ENCODE results near the gene PEDS1. TPM values are rescaled to one million over a fixed set of nuclear protein-coding genes. Genes with fewer than 3 reads are reported as not detected.

PEDS1 gene
- total and polyA plus RNA-seq, 2 of the 13 experiments (the other 11 are each of a cell fraction or from before 2014, with no cell fraction given): 30.5 to 93.9 TPM

DNA sequence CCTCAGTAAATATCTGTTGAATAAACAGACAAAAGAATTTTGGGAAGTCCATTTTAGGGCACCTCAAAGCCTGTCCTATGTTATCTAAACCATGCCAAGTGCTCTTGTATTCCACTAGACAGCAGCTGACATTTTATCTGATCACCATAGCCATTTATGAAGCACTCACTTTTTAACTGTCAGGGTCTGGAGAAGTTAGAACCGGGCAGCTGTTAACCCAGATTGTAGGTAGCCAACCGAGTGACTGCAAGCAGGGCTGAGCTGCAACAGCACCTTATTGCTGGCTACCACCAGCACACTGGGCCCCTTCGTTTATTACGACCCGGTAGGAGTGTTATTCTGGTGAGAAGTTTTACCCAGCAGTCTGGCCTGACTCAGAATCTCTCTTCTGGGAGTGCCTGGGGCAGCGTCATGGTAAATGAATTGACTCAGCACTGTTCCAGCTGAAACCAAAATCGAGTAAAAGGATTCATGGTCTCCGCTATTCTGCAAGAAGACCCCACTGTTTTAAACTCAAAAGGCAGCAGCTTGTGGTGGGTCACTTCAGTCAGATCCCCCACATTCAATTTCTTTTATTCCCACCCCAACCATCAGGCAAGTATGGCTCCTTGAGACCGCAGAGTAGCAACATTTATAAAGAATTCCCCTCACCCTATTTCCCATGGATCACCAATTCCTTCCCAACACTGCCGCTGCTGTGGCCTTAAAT, 42.2 kb downstream of the PEDS1 start (continued):
- TF ChIP-seq, protein P1, sequence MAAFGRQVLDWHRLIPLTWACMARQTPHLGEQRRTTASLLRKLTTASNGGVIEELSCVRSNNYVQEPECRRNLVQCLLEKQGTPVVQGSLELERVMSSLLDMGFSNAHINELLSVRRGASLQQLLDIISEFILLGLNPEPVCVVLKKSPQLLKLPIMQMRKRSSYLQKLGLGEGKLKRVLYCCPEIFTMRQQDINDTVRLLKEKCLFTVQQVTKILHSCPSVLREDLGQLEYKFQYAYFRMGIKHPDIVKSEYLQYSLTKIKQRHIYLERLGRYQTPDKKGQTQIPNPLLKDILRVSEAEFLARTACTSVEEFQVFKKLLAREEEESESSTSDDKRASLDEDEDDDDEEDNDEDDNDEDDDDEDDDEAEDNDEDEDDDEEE (CRISPR knock-in tag; IDR thresholded peaks at IDR 0.05): peak; percentile 7; the same call in 1 of the 2 replicates
- TF ChIP-seq RAD21 (CRISPR knock-in tag; IDR thresholded peaks at IDR 0.05) (no peak), ATF1 (CRISPR knock-in tag; IDR thresholded peaks at IDR 0.05) (no peak), MAFK (conservative IDR thresholded peaks at IDR 0.05 in 1 of 2, IDR thresholded peaks at IDR 0.05 in 1 of 2; ENCODE audit: low read length in 2 of 2) (peak; percentile 8 to 31; a peak in 2 of 4 replicates), ATF7-NPFF (CRISPR knock-in tag; IDR thresholded peaks at IDR 0.05; ENCODE audit: low read depth) (0 out of 2 replicates have a peak, but pooled peaks have one; percentile 39), ZNF337 (CRISPR knock-in tag; IDR thresholded peaks at IDR 0.05; ENCODE audit: borderline replicate concordance, low read depth) (peak; percentile 11; the same call in 1 of the 2 replicates), ZNF552 (CRISPR knock-in tag; IDR thresholded peaks at IDR 0.05; ENCODE audit: borderline replicate concordance) (no peak), ZNF234 (CRISPR knock-in tag; conservative IDR thresholded peaks at IDR 0.05) (0 out of 2 replicates have a peak, but pooled peaks have one; percentile 65), YEATS4 (CRISPR knock-in tag; IDR thresholded peaks at IDR 0.05; ENCODE audit: borderline replicate concordance) (no peak), ZNF75D (CRISPR knock-in tag; IDR thresholded peaks at IDR 0.05; ENCODE audit: borderline replicate concordance) (no peak), TP53 (CRISPR knock-in tag; conservative IDR thresholded peaks at IDR 0.05) (0 out of 2 replicates have a peak, but pooled peaks have one; percentile 51), ZNF333 (CRISPR knock-in tag; IDR thresholded peaks at IDR 0.05; ENCODE audit: borderline replicate concordance) (no peak), YY1 (IDR thresholded peaks at IDR 0.05; ENCODE audit: insufficient read depth, insufficient replicate concordance, low read depth, low read length) (no peak), KDM4B (CRISPR knock-in tag; IDR thresholded peaks at IDR 0.05) (no peak), THYN1 (CRISPR knock-in tag; IDR thresholded peaks at IDR 0.05; ENCODE audit: borderline replicate concordance, low read depth) (0 out of 2 replicates have a peak, but pooled peaks have one; percentile 30), ZNF282 (IDR thresholded peaks at IDR 0.05; ENCODE audit: partially characterized antibody) (no peak), RBM39 (IDR thresholded peaks at IDR 0.05; ENCODE audit: low read depth, low read length, poor library complexity, severe bottlenecking) (no peak), ZKSCAN5 (CRISPR knock-in tag; IDR thresholded peaks at IDR 0.05) (no peak), ZC3H13 (CRISPR knock-in tag; IDR thresholded peaks at IDR 0.05) (no peak)
- TF ChIP-seq, protein P2, sequence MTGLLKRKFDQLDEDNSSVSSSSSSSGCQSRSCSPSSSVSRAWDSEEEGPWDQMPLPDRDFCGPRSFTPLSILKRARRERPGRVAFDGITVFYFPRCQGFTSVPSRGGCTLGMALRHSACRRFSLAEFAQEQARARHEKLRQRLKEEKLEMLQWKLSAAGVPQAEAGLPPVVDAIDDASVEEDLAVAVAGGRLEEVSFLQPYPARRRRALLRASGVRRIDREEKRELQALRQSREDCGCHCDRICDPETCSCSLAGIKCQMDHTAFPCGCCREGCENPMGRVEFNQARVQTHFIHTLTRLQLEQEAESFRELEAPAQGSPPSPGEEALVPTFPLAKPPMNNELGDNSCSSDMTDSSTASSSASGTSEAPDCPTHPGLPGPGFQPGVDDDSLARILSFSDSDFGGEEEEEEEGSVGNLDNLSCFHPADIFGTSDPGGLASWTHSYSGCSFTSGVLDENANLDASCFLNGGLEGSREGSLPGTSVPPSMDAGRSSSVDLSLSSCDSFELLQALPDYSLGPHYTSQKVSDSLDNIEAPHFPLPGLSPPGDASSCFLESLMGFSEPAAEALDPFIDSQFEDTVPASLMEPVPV (CRISPR knock-in tag; IDR thresholded peaks at IDR 0.05): peak; percentile 70; the same call in 1 of the 2 replicates
- TF ChIP-seq, protein P3, sequence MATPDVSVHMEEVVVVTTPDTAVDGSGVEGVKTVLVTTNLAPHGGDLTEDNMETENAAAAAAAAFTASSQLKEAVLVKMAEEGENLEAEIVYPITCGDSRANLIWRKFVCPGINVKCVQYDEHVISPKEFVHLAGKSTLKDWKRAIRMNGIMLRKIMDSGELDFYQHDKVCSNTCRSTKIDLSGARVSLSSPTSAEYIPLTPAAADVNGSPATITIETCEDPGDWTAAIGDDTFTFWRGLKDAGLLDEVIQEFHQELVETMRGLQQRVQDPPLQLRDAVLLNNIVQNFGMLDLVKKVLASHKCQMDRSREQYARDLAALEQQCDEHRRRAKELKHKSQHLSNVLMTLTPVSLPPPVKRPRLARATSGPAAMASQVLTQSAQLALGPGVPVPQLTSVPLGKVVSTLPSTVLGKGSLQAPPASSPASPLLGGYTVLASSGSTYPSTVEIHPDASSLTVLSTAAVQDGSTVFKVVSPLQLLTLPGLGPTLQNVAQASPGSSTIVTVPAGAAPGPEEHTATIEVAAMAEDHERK (CRISPR knock-in tag; IDR thresholded peaks at IDR 0.05; ENCODE audit: low read depth): no peak
- TF ChIP-seq, protein P4, sequence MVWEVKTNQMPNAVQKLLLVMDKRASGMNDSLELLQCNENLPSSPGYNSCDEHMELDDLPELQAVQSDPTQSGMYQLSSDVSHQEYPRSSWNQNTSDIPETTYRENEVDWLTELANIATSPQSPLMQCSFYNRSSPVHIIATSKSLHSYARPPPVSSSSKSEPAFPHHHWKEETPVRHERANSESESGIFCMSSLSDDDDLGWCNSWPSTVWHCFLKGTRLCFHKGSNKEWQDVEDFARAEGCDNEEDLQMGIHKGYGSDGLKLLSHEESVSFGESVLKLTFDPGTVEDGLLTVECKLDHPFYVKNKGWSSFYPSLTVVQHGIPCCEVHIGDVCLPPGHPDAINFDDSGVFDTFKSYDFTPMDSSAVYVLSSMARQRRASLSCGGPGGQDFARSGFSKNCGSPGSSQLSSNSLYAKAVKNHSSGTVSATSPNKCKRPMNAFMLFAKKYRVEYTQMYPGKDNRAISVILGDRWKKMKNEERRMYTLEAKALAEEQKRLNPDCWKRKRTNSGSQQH (CRISPR knock-in tag; IDR thresholded peaks at IDR 0.05; ENCODE audit: low read depth): no peak
- TF ChIP-seq, protein P5, sequence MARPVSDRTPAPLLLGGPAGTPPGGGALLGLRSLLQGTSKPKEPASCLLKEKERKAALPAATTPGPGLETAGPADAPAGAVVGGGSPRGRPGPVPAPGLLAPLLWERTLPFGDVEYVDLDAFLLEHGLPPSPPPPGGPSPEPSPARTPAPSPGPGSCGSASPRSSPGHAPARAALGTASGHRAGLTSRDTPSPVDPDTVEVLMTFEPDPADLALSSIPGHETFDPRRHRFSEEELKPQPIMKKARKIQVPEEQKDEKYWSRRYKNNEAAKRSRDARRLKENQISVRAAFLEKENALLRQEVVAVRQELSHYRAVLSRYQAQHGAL (CRISPR knock-in tag; IDR thresholded peaks at IDR 0.05; ENCODE audit: not compliant biosample characterization): no peak

Measured in HepG2 (cell line).